T-helper 9 cell (primary cell): Measurements from ENCODE around the gene RPTN.
A peak's percentile ranks its signal among the peaks of the same experiment; 100 is the strongest.

Experiments used
- DNase-seq: peaks from one replicate; pipeline ENCODE4 v3.0.0-alpha.2; 2020
- total RNA-seq, 2 donors: gene quantifications; one replicate each; lab custom pipeline; 2026; lab: John Stamatoyannopoulos, UW

Gene RPTN, protein sequence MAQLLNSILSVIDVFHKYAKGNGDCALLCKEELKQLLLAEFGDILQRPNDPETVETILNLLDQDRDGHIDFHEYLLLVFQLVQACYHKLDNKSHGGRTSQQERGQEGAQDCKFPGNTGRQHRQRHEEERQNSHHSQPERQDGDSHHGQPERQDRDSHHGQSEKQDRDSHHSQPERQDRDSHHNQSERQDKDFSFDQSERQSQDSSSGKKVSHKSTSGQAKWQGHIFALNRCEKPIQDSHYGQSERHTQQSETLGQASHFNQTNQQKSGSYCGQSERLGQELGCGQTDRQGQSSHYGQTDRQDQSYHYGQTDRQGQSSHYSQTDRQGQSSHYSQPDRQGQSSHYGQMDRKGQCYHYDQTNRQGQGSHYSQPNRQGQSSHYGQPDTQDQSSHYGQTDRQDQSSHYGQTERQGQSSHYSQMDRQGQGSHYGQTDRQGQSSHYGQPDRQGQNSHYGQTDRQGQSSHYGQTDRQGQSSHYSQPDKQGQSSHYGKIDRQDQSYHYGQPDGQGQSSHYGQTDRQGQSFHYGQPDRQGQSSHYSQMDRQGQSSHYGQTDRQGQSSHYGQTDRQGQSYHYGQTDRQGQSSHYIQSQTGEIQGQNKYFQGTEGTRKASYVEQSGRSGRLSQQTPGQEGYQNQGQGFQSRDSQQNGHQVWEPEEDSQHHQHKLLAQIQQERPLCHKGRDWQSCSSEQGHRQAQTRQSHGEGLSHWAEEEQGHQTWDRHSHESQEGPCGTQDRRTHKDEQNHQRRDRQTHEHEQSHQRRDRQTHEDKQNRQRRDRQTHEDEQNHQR
- total RNA-seq: 0 reads per million in 2 donors

DNA sequence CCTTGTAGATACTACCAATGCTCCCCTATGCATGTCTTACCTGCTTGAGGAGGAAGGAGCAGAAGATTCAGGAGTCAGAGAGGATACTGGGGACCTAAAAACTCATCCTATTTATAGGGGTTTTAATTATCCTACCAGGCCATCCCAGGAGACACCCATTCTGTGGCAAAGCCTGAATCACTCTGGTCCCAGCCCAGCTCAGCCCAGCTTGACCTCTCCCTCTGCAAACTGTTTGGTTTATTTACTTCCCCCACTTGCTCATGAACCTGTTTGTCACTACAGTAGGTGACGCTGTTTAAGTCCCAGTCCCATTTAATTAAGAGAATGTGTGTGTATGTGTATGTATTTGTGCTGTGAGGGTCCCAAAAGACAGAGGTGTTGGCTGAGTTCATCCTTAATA, at the start of gene RPTN:
Gene RPTN, minus strand, starts transcription at position 85 of the 400 bp plus-strand sequence. CDS start 1,339 bp downstream, outside the sequence.
- no peak for DNase-seq

DNA sequence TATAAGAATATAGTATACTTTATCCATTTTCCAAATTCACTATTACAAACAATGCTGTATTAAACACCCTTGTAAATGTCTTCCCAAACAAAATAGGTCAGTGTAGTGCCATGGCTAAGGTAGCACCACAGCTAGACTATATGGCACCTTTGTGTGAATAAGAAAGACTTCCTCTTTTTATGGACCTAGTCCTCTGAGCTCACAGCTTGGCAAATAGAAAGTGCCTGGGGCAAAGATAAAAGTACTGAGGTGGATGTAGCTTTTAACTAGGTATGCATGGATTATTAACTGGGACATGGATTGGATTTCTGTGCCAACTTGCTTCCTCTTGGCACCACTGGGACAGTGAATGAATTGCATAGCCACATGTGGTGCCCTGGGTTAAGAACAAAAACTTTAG, 40.0 kb upstream of the RPTN start:
- no peak for DNase-seq

DNA sequence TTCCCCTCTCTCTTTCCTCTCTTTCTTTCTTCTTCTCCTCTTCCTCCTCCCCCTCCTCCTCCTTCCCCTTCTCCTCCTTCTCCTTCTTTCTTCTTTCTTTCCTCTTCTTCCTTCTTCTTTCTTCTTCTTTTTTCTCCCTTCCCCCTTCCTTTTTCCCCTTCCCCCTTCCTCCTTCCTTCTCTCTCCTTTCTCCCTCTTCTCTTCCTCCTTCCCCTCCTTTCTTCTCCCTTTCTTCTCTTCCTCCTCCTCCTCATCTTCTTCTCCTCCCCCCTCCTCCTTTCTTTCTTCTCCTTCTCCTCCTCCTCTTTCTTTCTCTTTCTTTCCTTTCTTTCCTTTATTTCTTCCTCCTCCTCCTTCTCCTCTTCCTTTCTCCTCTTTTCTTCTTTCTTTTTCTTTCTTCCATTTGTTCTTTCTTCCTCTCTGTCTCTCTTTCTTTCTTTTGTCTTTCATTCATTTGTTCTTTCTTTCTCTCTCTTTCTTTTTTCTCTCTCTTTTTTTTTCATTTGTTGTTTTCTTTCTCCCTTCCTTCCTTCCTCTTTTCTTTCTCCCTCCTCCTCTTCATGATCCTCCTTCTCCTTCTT, 38.4 kb upstream of the RPTN start:
- no peak for DNase-seq

DNA sequence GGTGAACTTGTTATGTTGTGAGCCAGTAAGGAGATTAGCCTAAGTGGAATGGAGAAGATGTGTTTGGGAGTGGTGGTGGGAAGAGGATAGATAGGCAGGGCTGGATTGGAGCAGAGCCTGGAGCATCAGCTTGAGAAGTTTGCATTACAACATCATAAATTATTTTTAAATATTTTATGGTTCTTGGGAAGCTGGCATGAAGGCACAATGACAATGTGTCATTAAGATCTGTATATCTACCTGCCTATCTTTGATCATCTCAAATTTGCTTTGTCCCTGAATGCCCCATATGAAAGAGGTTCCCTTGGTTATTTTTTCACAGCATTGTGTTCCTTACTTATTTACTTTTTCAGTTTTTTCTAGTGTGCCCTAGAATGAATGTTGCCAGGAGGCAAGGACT, 32.7 kb upstream of the RPTN start:
- no peak for DNase-seq

DNA sequence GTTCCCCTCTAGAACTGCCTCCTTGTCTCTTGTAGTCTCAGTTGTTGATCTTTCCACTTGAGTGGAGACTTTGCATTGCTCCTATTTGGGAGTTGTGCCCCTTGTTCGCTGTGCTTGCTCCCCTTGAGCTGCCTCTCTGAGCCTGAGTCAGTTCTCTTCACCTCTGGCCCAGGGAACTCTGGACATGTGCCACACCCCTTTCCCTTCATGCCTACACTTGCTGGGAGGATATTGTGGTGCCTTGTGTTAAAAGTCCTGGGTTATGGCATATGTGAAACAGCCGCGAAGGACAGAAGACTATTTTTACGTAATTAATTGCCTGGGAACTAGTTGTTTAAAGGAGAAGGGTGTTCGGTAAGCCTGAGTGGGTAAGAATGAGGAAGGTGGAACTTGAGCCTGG, 32.2 kb upstream of the RPTN start:
- DNase-seq: no peak

DNA sequence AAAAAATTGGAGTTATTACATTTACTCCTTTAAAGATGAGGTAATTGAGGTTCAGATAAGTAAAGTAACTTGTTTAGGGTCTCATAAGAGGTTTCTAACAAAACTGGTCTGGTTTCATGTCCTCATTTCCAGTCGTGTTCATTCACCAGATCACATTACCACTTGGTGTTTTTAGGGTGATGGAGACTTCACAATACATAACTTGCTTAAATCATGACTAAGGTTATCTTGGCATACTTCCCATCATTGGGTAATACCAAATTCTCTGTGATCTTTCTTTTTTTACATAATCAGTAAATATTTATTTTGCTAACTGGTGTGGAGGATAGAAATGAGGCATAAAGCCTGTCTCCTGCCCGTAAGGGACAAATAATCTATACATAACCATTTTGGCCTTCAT, 31.6 kb upstream of the RPTN start:
- no peak for DNase-seq

DNA sequence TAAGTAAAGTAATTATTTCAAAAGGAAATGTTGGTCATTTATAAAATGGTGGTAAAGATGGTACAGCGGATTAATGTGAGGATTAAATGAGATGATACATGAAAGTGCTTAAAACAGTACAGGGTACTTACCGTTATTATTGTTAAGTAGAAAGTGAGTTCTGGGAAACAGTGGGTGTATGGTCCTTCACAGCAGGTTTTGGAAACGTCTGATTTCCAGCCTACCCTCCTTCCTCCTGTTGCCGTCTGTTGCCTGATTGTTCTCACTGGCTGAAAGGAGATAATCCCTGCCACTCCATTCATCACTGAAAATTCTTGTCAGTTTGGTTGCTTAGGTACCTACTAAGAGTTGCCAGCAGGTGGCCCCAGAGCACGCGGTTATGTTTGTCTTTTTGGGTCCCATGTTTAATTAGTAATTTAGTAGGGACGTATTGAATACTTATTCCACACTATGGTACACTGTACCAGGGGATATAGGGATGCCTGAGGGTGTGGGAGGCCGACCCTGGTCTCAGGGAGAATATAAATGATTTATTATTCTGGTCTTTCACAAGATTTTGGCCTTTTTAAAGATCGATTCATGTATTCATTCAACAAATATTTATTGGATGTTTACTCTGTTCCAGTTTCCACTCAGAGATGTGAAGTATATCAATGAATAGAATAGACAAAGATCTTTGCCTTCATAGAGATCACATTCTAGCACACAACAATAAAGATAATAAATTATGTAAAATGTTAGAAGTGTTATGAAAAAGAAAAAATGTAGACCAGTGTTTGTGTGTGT, 30.8 kb upstream of the RPTN start:
- peak; percentile 55 for DNase-seq

DNA sequence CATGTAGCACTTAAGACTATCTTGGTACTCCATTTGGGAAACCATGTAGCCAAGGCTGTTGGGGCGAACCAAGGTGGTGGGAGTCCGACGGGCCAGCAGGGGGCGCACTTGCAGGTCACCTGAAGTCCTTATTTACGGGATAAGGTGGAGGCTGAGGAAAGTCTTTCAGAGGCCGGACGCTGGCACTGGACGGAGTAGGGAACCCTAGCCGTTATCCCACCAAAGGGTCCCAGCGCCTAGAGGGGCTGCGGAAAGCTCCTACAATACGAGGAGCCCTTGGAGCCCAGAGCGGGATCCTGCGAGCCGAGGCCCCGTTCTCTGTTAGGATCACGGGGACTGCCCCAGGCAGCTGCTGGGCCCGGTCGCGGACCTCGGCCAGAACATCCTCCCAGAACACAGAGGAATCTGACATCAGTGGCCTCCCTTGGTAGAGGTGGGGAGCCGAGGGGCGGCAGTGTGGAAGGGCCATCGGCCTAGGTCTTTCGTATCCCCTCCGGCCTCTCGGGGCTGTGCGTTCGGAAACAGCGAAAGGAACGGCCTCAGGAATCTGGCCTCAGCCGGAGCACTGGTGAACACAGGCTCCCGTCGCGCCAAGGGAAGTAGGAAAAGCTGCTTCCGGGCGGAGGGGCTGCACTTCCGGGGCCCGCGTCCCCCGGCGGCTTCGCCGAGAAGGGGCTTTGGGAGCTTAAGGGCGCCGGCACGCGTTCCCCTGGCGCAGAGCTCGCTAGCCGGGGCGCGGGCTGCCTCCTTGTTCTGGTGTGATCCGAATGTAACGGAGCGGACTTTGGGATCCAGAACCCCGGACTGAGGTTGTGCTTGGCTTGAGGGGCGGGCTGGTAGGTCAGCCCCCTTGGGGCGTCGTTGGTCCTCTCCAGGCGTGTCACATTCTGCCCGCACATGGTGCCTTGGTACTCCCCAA, 29.9 kb upstream of the RPTN start:
- peak; percentile 76 for DNase-seq

DNA sequence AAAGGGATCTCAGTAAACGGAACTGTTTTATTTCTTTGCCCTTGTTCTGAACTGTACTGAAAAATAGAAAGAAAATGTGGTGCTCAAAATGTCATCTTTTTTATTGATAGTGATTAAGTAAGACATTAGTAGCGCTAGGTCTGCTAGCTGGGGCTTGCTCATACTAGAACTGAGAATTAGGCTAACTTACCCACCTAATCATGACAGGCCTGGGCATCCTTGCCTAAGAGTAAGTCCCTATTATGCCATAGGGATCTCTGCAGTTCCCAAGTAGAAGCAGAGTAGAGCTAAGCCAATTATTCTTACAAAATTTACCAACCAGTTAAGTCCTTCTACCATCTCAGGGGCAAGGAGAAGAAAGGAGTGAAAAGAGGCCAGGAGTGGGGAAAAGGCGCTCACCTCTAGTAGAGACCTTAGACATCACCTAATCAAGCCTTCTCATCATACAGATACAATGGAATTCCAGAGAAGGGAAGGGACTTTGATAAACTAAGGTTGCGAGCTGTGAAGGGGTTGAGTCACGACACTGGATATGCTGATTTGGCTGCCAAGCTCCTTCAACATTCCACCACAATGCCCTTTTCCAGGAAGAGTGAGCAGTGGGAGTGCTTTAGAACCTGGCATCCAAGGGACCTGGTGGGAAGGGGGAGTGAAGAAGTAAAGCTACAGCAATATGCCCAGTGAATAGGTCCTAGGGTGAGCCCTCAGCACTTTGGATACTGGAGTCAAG, 27.7 kb upstream of the RPTN start:
- no peak for DNase-seq

DNA sequence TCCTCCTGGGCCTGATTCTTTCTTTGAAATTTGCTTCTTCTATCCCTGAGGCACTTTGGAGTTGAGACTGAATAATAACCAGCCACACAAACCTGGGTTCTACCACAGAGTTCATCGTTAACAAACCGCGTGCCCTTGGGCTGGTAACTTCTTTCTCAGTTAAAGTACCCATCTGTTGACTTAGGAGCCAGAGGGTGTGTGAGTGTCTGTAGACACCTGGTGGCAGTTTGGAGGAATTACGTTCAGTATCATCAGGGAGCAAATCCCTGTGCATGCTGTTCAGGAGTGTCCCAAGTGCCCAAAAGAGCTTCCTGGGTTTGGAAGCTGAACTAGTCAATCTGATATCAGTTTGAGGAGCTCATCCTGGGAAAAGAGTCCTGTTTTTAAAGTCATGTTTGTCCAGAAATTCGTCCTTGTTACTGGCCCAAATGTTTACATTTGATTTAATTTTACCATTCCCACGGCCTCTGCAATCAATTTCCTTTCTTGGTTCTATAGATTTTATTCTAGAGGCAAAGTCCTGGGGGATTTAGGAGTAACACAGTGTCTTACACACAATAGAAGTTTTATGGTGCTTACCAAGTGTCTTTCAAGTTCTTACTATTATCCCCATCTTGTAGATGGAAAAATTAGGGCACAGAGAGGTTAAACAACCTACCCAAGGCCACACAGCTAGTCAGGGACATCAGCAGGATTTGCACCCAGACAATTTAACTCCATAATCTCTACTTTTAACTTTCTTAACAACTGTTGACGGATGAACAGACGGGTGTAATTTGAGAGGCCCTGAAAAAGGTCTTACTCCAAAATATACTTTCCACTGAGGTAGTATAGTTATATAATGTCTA, 26.7 kb upstream of the RPTN start:
- peak; percentile 5 for DNase-seq

DNA sequence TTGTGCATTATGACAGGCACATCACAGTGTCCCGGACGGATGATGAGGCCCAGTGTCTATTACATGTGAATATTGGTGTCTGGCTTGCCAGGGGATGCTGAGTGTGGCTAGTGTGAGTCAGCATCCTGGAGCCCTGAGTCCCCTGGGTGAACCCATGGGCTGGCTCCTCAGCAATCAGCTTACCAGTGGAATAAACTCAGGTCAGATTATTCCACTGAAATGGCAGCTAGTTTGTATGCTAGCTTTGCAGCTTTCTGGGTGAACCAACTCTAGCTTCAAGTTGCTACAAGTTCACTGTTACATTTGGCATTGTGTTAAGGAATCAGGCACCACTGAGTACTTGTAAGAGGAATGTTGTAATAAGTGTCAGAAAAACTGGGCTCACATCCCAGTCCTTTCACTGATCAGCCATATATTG, 23.9 kb upstream of the RPTN start:
- no peak for DNase-seq

DNA sequence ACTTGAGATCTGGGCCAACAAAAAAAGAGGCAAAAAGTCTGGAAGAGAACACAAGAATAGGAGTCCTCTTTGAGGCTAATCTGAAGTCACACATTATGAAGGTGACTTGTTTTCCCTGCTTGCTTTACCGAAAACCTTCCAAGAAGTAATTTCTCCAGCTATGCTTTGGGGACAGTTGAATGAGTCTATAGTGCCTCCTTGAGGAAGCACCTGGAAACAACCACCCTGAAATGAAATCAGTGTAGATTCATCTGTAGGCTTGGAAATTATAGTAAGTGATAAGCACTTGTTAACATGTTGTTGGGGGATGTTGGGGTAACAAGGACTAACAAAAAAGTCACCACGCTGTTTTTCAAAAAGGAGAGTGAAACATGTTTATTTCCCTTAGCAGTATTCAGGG, 23.4 kb upstream of the RPTN start:
- no peak for DNase-seq

DNA sequence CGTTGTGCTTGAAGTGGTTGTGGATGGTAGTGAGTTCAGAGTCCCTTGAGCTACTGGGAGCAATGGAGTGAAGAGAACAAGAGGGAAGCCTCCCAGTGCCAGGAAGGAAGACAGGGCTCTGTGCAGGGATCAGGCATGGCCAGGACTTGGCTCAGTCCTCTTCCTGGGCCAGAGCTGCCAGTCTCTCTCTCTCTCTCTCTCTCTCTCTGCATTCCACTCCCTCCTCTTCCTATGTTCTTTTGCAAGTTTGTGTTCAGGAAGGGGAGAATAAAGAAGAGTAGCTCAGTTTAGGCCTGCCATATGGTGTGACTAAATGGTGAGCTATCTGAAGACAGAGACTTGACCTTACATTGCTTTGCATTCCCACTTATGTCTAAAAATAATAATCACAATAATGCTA, 20.5 kb upstream of the RPTN start:
- no peak for DNase-seq

DNA sequence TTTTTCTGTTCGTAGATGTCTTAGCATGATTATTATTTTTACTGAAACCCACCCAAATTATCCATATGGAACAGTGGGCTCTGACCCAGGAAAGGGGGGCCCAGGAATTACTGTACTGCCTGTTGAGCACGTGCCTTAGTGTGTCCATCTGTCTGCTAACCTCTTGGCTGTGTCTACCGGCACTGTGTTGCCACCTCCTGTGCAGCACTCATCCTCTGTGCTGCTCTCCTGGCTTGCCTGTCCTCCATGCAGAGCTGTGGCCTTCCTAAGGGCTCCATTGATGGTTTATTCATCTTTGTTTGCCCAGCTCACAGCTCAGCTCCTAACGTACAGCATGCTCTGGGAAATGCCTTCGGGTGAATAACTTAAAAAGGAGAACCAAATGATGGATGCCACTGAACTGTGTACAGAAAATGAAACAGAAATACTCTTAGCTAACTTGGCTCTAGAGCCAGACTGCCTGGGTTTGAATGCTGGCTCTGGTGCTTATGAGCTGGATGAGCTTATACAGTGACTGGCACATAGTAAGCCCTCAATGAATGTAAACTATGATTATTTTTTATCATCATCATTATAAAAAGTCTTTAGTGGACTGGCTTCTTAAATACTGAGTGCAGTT, 11.4 kb upstream of the RPTN start:
- DNase-seq: no peak

DNA sequence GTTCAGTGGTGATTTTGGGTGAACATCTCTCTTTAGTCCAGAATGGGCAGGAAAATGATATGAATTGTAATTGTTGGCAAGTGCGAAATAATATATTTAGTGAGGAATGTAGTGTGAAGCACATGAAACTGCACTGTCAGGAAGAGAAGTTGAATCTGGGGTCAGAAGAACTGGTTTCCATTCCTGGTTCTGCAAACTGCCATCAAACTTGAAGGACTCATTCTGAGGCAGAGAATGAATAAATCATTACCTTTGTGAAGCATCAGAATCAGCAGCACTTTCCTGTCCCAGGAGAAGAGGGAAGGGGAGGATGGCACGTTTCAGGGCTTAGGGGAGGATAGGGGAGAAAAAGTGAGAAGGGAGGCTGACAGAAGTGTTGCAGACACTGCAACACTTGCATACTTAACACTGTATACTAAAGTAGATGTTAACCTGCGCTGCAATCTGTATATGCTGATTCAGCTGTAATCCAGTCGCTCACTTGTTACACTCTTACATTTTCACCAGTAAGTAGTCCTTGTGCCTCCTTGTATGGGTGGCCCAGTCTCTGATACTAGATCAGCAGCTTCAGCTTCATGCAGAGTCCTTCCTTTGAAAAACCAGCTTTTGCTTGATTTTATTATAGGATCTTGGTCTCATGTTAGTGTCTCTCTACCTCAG, 10.5 kb upstream of the RPTN start:
- no peak for DNase-seq

DNA sequence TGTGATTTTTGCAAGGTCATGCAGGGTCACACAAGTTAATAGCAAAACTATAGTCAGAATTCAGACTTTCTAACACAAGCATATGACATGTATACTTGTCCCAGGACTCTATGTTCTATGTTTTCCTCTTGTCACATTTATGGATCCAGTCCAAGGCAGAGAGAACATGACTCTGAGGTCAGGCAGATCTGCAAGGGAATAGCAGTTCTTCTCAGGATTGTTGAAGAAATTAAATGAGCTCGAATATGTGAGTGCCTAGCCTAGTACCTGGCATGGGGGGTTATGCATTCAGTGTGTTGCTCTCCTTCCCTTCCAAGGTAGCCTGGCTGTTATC, 9.5 kb upstream of the RPTN start:
- no peak for DNase-seq

DNA sequence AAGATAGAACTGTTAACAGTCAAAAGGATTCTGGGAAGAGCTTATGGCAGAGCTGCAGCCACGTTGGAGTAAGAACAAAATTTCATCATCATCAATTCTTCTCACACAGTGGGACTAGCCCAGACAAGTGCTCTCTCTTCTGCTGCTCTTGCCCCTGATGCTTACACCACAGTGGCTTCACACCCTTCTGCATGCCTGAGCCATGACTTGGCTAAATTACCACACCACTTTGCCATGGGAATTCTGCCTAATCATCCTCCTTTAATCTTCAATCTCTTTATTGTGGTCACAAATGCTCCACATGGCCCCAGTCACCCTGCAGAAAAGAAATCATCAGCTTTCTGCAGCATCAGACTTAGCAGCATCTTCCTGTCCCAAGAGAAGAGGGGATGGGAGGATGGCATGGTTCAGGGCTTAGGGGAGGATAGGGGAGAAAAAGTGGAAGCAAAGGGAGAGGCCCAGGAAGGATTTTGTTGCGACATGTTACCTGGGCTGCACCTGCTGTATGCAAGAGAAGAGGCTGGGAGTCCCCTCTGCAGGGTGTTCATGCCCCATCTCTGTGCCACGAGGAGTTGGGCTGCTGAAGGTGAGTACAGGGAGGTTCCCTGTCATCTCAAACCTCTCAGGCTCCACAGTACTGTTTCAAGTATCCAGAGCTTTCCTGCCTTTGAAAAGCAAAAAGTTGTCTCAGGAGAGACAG, 9.0 kb upstream of the RPTN start:
- DNase-seq: no peak

DNA sequence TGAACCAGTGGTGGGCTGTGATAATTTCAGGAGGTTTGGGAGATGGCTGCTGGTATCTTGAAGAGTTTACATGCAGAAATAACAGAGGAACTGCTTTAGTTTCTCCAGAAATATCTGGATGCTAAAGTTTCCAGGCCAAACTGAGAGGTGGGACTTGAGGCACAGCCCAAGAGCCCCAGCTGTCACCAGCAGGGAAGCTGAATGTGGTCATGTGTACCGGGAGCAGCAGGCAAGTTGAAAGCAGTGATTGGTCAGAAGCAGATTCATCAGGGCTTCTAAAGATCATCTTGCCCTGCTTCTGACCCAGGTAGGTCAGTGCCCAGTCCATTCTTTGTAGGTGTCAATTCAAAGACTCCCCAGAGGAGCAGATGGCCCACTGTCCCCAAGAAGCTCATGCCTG, 7.9 kb upstream of the RPTN start:
- no peak for DNase-seq
